PC-9 (cell line): Measurements from ENCODE around the gene TASOR2.

ENCODE experiments used
- CTCF ChIP-seq: fragments of 200-600 bp; sonication (generic); conservative IDR thresholded peaks from 2 replicates; pipeline ENCODE4 v1.6.1; 2017; ENCODE audit warnings: mixed run types, antibody characterized with exemption, mild to moderate bottlenecking, moderate library complexity
- EZH2 ChIP-seq: fragments of 200-600 bp; sonication (generic); IDR thresholded peaks from 2 replicates; pipeline ENCODE4 v1.8.0; 2017; ENCODE audit warnings: antibody characterized with exemption, low read depth

- TF ChIP-seq CTCF (no peak), EZH2 (no peak)
Measured at GRCh38 chr10:5645944-5646617, 38.6 kb upstream of the TASOR2 start.
